HG02610 (cell line): ENCODE measurements around the gene RIMS1.

ENCODE experiments used
- ATAC-seq: cut with Tn5 transposase; IDR thresholded peaks from one replicate; pipeline ENCODE4 v1.9.1; 2021; ENCODE audit warnings: mild to moderate bottlenecking, moderate library complexity; ENCODE audit not compliant: unreplicated experiment

RIMS1 gene

DNA sequence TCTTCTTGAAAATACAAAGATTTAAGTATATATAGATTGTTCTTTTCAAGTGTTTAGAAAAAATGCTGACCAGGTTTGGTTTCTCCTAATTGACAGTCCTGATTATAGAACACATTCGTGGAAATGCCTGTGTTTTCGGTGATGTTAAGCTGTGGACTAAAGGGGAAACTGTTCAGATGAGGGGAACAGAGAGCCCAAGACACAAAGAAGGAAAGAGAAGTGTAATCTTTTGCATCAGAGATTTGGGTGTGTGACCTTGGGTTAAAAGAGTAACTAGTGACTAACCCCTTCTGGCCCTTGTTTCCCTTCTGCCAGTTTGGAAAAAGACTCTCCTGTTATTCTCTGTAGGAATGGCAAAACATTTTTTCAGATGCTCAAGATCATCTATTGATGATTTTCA is 331.3 kb downstream of the RIMS1 start:
- no peak for ATAC-seq

DNA sequence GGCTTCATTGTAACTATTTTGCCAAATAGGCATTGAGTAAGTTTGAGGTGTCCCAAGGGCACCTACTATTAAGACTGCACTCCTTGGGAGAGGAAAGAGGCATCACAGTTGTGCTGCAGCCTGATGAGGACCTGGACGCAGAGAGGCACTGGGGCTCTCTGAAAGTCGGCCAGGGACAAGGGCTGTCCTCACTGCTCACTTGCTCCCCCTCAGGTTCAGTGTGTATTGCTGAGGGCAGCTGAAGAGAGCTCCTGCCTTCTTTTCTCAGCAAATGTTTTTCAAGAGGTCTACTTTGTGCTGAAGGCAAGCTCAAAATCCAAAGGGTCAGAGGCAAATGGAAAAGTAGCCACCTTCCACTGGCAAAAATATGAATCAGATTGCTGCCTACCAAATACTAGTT is 331.8 kb downstream of the RIMS1 start:
- peak; percentile 79 for ATAC-seq

DNA sequence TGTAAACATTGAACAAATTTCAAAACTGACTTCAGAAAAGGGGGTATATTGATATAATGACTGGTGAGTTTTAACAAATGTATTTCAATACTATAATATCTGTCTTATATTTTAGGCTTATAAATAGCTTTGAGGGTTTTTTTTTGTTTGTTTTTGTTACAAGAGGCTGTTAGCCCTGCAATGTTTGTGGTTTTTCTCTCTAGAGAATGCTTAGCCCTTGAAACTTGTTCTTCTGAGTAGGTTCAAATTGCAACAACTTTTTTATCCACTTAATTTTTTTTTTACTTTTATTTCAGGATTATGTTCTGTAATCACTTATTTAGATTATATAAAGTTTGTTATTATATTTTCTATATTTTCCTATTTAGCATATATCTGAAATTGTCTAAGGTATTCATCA is 333.2 kb downstream of the RIMS1 start:
- no peak for ATAC-seq

DNA sequence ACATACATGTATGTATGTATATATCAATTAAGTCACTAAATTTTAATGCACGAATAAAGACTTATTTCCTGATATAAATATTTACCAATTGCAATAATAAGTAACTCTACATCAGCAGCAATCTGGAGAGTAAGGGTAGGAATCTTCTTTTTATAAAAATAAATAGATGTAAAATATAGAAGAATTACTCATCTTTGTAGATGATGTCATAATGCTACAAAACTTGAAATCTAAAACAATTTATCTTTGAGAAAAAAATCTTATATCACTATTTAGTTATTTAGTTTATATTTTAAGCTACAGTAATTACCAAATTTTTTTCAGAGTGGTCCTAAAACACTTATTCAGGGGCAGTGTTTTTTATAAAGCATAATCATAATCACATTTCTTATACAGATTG is 351.7 kb downstream of the RIMS1 start:
- ATAC-seq, result no peak

DNA sequence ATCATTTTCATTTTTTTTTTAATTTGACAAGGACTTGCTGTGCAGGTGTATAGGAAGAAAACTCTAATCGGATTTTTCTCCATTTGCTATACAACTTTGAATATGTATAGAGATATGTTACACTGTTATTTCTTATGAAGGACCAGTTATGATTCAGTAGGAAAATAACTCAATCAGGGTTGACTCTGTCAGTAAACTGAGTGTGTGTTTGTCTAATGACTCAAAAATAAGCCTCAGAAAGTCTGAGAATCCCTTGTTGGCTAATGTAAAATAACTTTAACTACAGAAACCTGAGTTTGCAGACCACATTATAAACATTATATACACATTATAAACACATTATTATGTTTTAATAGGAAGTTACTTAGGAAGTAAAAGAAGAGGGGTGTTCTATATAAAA is 352.6 kb downstream of the RIMS1 start:
- ATAC-seq, result no peak

DNA sequence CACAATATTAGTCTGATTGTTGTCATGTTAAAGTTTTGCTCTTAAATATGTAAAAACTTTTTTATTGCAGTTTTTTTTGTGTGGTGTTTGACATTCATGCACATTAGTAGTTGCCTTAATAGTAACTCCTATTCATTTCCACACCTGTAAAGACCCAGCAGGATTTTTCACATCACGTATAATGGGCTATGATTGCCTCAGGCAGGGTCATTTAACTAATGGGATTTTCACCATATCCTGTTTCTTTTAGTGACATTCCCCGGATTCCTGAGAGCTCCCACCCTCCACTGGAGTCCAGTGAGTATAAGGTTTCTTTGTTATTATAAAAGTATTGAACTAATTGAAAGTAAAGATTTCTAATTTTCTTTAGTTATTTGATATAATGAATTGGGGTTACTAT is 359.2 kb downstream of the RIMS1 start:
- no peak for ATAC-seq

DNA sequence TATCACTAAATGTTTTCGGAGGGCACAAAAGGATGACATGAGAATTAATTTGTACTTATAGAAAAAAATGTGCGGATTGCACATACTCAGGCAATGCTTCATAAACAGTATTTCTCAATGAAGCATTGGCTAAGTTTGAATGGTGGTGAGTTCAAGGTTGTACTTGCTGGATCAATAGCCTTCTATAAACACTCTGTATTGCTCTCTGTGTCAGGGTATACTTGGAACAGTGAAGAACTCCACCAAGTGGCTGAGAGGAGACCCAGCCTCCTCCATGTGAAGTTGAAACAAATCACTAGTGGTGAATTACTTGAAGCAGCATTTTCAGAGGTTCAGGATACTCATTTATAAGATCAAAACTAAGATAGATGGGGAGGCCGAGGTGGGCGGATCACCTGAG is 360.6 kb downstream of the RIMS1 start:
- ATAC-seq, result no peak

DNA sequence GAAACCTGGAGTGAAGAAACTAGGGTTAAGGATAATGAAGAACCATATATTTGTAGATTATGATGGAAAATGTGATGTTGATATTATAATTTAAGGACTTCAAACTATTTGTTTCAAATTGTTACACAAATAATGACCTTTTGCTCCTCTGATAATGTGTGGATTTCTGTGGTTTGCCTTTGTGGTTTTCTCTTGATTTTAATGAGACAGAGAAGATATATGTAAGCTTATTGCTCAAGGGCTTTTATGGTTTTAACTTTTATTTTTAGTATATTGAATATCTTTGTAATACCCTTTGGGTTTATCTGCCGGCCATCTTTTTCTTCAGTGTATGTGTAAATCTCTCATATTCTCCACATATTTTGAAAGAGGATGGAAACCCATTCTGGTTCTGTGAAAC is 362.3 kb downstream of the RIMS1 start:
- no peak for ATAC-seq

DNA sequence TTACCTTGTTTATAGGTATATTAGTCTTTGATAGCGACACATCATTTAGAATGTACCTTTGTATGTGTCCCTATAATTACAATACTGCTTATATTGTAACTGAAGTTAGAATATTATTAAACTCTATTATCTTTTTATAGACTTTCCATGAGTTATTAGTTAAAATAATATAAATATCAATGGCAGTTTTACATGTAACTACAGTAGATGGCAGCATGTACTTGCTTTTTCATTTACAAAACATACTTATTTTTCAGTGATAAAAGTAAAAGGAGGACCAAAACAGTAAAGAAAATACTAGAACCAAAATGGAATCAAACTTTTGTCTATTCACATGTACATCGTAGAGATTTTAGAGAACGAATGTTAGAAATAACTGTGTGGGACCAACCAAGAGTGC is 364.3 kb downstream of the RIMS1 start:
- ATAC-seq, result no peak

DNA sequence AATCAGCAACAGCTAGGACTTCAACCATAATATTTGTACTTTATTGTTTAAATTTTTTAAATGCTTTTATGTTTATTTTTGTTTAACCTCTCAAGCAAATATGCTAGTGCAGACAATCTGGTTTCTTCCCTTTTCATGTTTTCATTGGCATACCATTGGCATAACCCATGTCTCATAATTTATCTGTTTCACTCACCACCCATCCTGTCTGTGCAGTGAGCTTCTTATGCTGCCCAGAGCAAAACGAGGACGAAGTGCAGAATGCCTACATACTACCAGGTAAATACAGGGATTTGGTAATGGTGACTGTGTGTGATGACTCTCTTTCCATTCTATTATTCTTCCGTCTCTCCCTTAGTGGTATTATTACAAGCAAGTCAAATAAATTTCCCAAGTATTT is 374.1 kb downstream of the RIMS1 start:
- no peak for ATAC-seq

DNA sequence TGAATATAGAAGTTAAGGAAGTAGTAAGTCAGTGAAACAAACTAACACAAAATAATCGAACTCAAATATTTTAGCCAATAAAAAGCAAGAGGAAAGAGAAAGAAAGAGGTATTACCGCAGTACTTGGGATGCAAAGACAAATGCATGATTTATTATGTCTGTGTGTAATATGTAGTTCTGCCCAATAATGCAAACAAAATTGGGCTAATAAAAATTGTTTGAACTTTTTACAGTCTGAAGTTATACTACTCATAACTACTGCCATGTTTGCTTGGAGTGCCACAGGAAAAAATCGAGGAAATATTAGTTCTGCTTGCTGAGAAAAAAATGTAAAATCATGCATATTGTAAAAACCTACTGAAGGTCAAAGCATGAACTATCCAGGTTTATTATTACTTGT is 375.2 kb downstream of the RIMS1 start:
- ATAC-seq, result no peak

DNA sequence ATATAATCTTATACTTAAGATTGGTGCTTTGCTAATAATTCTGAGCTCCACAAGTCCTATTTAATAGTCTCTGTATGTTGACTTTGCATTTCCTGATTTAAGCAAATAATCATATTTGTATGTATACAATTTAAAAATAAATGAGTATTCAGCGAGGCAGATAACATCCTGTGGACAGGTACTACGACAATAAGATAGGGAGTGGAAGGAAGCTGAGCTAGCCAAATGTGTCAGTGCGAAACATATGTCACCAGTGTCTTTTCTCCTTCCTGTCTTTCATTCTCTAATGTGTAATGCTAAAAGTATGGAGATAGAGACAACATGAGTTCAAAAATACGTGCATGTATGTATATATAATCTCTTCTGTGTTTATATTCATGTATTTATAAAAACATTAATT is 375.9 kb downstream of the RIMS1 start:
- no peak for ATAC-seq

DNA sequence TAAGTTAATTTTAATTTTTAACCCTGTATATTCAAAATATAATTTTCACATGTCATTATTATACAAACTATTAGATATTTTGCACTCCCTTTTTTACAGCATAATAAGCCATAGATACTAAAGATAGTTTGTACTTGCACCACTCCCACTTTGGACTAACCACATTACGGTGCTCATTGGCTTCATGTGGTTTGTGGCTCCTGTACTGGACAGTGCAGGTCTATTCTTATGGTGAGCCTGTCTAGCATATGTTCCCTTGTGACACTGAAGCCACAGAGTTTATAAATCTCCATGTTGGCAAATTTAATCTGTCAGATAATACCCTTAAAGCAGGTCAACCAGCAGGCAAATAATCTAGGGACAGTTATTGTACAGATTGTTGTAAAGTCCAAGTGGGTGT is 381.1 kb downstream of the RIMS1 start:
- ATAC-seq, result no peak

DNA sequence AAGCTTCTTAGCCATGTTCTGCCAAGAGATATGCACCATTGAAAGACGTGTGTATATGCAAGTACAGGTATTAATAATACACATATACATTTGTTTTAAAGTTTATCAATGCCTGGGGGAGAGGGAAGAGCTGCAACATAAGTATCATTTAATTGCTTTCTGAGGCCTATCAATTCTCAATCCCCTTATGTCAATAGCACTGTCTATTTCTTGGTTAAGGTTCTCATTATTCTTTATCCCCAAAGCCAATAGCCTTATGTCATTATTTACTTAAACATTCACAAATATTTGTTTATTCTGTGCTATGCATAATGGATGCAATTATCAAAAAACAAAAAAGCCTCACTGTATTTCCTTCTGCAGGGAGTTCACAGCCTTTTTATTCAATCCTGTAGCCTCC is 385.2 kb downstream of the RIMS1 start:
- ATAC-seq, result no peak

DNA sequence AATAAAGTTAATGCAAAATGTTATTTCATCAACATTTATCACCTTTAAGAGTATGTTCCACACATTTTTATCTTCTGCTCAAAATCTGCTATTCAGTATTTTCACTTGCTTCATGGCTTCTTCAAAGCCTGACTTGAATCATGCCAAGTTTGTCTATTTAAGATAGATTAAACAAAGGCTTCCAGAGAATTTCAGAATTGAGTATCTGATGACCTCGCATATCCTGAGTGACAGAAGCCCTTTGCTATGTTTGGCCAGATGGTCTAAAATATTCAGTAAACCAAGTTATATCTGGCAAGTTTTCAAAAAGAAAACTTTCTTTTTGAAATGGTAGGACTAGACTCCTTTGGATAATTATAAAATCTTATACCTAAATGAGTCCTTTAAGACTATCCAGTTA is 386.6 kb downstream of the RIMS1 start:
- no peak for ATAC-seq

DNA sequence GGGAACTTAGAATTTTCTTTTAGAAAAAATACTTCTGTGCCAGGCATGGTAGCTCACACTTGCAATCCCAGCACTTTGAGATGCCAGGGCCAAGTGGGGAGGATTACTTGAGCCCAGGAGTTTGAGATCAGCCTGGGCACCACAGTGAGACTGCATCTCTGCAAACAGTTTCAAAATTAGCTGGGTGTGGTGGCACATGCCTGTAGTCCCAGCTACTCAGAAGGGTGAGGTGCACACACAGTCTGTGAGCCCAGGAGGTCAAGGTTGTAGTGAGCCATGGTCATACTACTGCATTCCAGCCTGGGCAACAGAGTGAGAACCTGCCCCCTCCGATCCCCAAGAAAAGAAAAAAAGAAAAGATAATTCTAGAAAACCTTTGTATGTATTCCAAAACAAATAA is 389.5 kb downstream of the RIMS1 start:
- ATAC-seq, result no peak

DNA sequence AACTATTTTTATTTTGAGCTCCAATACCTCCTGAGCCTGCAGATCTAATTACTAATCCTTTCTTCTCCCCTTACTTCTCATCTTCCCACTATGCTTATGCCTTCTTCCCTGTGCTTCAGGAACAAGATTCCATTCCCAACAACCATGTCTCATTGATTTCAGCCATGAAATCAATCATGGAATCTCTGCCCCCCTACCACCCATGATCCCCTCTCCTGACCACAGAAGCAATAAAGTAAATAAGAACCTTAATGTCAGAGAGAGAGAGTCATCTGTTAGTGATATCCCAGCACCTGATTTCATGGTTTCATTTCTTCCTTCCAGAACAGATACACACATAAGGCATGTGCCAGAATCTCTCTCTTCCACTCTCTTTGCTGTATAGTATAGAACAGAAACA is 395.9 kb downstream of the RIMS1 start:
- no peak for ATAC-seq

DNA sequence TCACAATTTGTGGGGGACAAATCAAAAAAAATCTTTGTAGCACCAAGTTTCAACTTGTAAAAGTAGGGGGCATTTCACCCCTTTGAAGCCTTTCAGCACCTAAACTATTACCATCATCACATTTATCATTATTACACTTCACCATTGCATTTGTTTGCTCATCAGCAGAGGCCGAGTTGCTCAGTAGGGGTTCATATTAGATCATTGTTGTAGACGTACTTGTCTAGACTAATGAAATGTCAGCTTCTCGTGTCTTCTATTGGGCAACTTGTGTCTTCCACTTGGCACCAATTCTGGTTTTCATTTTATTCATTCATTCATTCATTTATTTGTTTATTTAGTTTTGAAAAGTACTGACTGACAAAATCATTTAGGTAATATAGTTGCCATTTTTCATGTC is 397.2 kb downstream of the RIMS1 start:
- ATAC-seq, result no peak

DNA sequence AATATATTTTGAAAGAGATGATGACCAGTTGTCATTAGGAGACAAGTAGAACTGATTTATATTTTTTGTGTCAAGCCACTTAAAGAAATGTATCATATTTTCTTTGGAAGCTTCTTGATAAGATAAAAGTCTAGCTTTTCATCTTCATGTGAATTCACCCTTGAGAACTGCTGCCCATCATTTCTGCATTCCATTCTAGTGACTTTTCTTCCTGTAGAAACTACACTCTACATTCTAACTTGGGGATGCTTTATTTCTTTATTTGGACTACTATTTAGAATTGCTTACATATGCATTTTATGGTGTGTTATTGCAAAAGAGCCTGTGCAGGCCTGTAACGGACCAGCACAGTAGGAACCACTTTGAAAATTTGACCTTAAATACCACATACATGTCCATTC is 400.6 kb downstream of the RIMS1 start:
- ATAC-seq, result no peak

DNA sequence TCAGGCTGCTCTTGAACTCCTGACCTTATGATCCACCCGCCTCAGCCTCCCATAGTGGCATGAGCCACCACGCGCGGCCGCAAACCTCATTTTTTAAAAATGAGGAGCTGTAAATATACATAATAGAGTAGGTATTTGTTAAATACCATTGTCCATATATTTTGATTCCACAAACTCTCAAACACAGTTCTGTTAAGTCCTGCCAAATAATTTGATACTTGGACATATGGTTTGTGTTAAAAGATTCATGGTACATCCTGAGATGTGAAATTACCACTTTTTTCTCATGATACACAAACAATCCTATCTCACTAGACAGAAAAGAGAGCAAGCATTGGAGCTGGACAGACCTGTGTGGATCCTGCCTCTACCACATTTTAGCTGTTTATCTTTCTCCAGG is 401.5 kb downstream of the RIMS1 start:
- ATAC-seq, result no peak

DNA sequence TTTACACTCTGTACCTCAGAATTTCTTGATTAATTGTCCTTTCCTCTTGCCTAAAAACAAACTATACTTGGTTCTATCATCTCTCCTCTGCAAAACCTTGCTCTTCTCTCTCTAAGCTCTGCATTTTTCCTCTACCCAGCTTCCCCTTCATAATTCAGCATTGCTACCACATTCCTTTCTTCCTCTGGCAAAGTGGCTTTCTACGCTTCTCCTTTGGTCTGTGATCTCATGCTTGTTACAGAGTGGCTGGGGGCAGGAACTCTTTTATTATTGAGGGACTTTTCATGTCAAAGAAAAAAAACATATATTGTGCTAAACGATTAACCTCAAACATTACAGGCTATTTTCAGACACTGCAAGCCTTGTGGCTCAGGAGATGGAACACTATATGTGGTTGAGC is 402.2 kb downstream of the RIMS1 start:
- no peak for ATAC-seq

DNA sequence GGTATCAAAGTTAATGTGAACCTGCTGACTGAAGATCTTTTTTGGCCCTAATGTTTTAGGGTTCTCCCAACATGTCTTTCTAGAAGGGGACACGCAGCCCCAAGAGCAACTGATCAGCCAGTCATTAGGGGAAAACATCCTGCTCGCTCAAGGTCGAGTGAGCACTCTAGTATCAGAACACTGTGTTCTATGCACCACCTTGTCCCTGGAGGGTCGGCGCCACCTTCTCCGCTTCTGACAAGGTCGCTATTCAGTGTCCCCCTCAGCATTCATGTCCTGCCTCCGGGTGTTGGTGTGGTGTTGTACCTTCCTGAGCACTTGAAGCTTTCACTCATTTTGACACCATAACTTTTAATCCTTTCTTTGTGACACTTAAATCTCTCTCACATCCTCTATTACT is 404.3 kb downstream of the RIMS1 start:
- ATAC-seq, result no peak

DNA sequence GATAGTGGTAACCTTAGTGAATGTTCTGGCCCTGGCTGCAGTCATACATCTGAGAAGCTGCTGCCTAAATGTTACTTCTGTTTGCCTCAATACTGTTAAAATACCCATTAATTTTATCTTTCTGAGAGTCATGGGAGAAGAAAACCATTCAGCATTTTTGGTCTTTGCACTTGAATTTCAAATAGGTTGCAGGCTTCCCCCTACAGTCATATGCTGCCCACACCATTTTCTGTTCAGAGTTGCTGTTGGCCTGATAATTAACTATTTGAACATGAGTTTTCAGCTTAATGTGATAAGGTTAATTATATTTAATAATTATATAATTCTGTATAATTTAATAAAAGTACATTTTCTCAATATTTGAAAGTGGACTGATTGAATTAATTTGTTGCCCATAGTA is 410.0 kb downstream of the RIMS1 start:
- ATAC-seq, result no peak

DNA sequence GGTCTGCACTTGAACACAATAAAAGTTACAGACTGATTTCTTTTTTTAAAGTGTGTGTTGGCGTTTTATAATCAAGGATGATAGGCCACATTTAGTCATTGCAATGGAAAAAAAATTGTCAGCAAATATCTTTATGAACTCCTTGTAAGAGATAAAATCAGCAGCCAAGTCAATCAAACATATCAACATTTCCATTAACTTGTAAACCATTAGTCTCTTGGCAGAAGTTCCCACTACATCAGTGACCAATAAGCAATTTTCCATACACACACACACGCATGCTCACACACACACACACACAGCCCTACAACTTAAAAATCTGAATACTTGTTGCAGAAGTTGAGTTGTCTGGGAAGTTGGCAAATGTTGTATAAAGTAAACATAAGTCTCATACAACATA is 419.6 kb downstream of the RIMS1 start:
- ATAC-seq, result no peak
